ENCODE data around the gene BEST4.

DNA sequence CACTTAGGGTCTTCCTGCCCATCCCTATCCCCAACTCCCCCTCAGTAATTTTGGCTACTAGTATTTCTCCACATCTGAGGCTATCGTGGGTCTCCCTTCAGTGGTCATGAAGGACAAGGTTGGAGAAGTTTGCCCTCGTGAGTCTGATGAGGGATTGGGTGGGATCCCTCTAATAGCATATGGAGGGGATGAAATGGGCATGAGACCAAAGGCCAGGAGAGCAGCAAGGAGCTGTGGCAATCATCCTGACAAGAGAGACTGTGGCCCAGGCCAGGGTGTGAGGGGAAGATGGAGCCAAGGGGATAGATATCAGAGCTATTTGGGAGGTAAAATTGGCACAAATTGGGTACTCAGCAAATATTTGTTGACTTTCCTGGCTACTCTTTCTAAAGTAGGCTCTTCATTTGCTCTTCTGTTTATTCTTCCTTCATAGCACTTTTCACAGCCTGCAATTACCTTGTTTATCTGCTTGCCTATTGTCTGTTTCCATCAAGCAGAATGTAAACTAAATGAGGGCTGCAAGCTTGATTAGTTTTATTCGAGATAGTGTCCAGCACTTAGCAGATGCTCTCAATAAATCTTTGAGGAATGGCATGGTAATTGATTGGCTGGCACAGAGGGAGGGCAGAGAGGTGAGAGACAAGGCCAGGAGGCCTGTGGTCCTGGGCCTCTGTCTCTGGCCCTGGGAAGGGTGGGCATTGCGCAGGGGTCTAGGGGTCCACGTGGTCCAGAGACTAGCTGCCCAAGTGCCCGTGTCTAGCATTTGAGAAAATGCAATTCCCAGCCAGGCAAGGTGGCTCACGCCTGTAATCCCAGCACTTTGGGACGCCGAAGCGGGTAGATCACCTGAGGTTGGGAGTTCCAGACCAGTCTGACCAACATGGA lies 10.8 kb upstream of the BEST4 start:
- no peak for TF ChIP-seq POLR2A (IDR thresholded peaks at IDR 0.05; ENCODE audit: extremely low read depth, insufficient read length)
- TF ChIP-seq, protein P1, sequence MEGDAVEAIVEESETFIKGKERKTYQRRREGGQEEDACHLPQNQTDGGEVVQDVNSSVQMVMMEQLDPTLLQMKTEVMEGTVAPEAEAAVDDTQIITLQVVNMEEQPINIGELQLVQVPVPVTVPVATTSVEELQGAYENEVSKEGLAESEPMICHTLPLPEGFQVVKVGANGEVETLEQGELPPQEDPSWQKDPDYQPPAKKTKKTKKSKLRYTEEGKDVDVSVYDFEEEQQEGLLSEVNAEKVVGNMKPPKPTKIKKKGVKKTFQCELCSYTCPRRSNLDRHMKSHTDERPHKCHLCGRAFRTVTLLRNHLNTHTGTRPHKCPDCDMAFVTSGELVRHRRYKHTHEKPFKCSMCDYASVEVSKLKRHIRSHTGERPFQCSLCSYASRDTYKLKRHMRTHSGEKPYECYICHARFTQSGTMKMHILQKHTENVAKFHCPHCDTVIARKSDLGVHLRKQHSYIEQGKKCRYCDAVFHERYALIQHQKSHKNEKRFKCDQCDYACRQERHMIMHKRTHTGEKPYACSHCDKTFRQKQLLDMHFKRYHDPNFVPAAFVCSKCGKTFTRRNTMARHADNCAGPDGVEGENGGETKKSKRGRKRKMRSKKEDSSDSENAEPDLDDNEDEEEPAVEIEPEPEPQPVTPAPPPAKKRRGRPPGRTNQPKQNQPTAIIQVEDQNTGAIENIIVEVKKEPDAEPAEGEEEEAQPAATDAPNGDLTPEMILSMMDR (IDR thresholded peaks at IDR 0.05; ENCODE audit: low read depth, low read length), result no peak
